SK-N-SH (cell line): ENCODE measurements around the gene NCK1. TPM values are rescaled to one million over a fixed set of nuclear protein-coding genes. Genes with fewer than 3 reads are reported as not detected.

Source experiments
- CTCF ChIA-PET: fragments of 300-600, 350-600 bp; formaldehyde crosslinking; extraction: SDS; loops from one replicate; lab custom pipeline; 2021; lab: Yijun Ruan, JAX
- POLR2A ChIA-PET: fragments of 350-600 bp; sonication (Branson Sonifier 250); formaldehyde crosslinking; extraction: SDS; loops from one replicate; lab custom pipeline; 2020; ENCODE audit warnings: antibody characterized with exemption, inconsistent platforms; lab: Yijun Ruan, JAX
- DNase-seq: peaks from one replicate; pipeline ENCODE4 v3.0.0; 2012
- H2AFZ ChIP-seq: fragments of 200-600 bp; sonication (generic); 2 replicates; pipeline ENCODE4 v1.8.1; 2016; ENCODE audit warnings: antibody characterized with exemption, mild to moderate bottlenecking, low read depth
- H3F3A ChIP-seq: fragments of 200-600 bp; sonication (generic); replicated peaks from 2 replicates; pipeline ENCODE3; 2016; ENCODE audit warnings: antibody characterized with exemption, mild to moderate bottlenecking; ENCODE audit not compliant: insufficient read depth
- H3K27ac ChIP-seq, 2 experiments: fragments of 200-500 bp in 1 of 2; fragments of 200-600 bp in 1 of 2; sonication (Bioruptor generic) in 1 of 2; sonication (generic), shearing (Covaris generic) in 1 of 2; 2 replicates each; pipeline versions ENCODE4 v1.5.1 to v1.6.1; 2014 to 2016; ENCODE audit warnings: low read depth in 2 of 2, inconsistent platforms in 1 of 2, low read length in 1 of 2, mild to moderate bottlenecking in 1 of 2, mixed read lengths in 1 of 2
- H3K27me3 ChIP-seq: fragments of 200-600 bp; sonication (generic), shearing (Covaris generic); 2 replicates; pipeline ENCODE4 v1.6.1; 2016; ENCODE audit warnings: mixed run types; ENCODE audit not compliant: insufficient read depth
- H3K36me3 ChIP-seq, 2 experiments: fragments of 200-500 bp in 1 of 2; fragments of 200-600 bp in 1 of 2; sonication (Bioruptor generic) in 1 of 2; sonication (generic) in 1 of 2; replicated peaks in 1 of 2; 2 replicates each; pipeline versions ENCODE3 to v1.5.1; 2014 to 2016; ENCODE audit warnings: low read length in 1 of 2, mild to moderate bottlenecking in 1 of 2; ENCODE audit not compliant: insufficient read depth in 2 of 2, control insufficient read depth in 1 of 2
- H3K4me1 ChIP-seq, 2 experiments: fragments of 200-500 bp in 1 of 2; fragments of 200-600 bp in 1 of 2; sonication (Bioruptor generic) in 1 of 2; sonication (generic), shearing (Covaris generic) in 1 of 2; 2 replicates each; pipeline versions ENCODE4 v1.5.1 to v1.6.1; 2014 to 2016; ENCODE audit warnings: low read depth in 1 of 2, low read length in 1 of 2, mixed run types in 1 of 2; ENCODE audit not compliant: insufficient read depth in 2 of 2, control insufficient read depth in 1 of 2
- H3K4me2 ChIP-seq: fragments of 200-600 bp; sonication (generic), shearing (Covaris generic); 2 replicates; pipeline ENCODE4 v1.6.1; 2017; ENCODE audit warnings: mixed run types
- H3K4me3 ChIP-seq, 2 experiments: fragments of 200-500 bp in 1 of 2; fragments of 200-600 bp in 1 of 2; sonication (Bioruptor generic) in 1 of 2; sonication (generic), shearing (Covaris generic) in 1 of 2; 2 replicates each; pipeline versions ENCODE4 v1.5.1 to v1.8.1; 2014 to 2016; ENCODE audit warnings: low read depth in 2 of 2, inconsistent platforms in 1 of 2, low read length in 1 of 2, mild to moderate bottlenecking in 1 of 2, mixed read lengths in 1 of 2, moderate library complexity in 1 of 2
- H3K79me2 ChIP-seq: fragments of 200-600 bp; sonication (generic); 2 replicates; pipeline ENCODE4 v1.8.1; 2017; ENCODE audit warnings: mild to moderate bottlenecking; ENCODE audit not compliant: insufficient read depth
- H3K9ac ChIP-seq: fragments of 200-600 bp; sonication (generic); 2 replicates; pipeline ENCODE4 v1.6.1; 2017; ENCODE audit warnings: mixed run types
- H3K9me2 ChIP-seq: fragments of 200-600 bp; sonication (generic); 2 replicates; pipeline ENCODE4 v1.6.1; 2017; ENCODE audit warnings: mixed run types
- H3K9me3 ChIP-seq: fragments of 200-600 bp; sonication (generic); 2 replicates; pipeline ENCODE4 v1.6.1; 2017; ENCODE audit warnings: mixed run types, mild to moderate bottlenecking, moderate library complexity
- H4K20me1 ChIP-seq: fragments of 200-600 bp; sonication (generic); 2 replicates; pipeline ENCODE4 v1.6.1; 2017; ENCODE audit warnings: mild to moderate bottlenecking, mixed run types; ENCODE audit not compliant: insufficient read depth
- ELF1 ChIP-seq: IDR thresholded peaks from 2 replicates; pipeline ENCODE4 v1.4.0; 2012
- FOSL2 ChIP-seq: IDR thresholded peaks from 2 replicates; pipeline ENCODE4 v1.4.0; 2012; ENCODE audit warnings: low read depth, mild to moderate bottlenecking, moderate library complexity, borderline replicate concordance
- FOXJ3 ChIP-seq: sonication (generic); formaldehyde crosslinking; IDR thresholded peaks from 2 replicates; pipeline ENCODE4 v1.5.1; 2020; ENCODE audit warnings: mild to moderate bottlenecking, missing genetic modification reagents
- FOXM1 ChIP-seq: IDR thresholded peaks from 2 replicates; pipeline ENCODE4 v1.4.0; 2012; ENCODE audit warnings: low read depth, mild to moderate bottlenecking
- POLR2AphosphoS5 ChIP-seq: IDR thresholded peaks from 2 replicates; pipeline ENCODE4 v1.6.1; 2012; ENCODE audit warnings: low read depth, low read length
- RCOR1 ChIP-seq: fragments of 150-350 bp; IDR thresholded peaks from 2 replicates; pipeline ENCODE4 v1.6.1; 2017; ENCODE audit warnings: antibody characterized with exemption, low read length
- RXRA ChIP-seq: IDR thresholded peaks from 2 replicates; pipeline ENCODE4 v1.4.0; 2012; ENCODE audit warnings: low read depth, mild to moderate bottlenecking, borderline replicate concordance
- SIN3A ChIP-seq: IDR thresholded peaks from 2 replicates; pipeline ENCODE4 v1.6.1; 2012; ENCODE audit warnings: low read depth, mild to moderate bottlenecking, low read length, moderate library complexity, borderline replicate concordance
- USF1 ChIP-seq: IDR thresholded peaks from 2 replicates; pipeline ENCODE4 v1.4.0; 2012; ENCODE audit warnings: low read depth, borderline replicate concordance
- ZBTB33 ChIP-seq: IDR thresholded peaks from 2 replicates; pipeline ENCODE4 v1.4.0; 2012; ENCODE audit warnings: low read depth, borderline replicate concordance
- WGBS: methylation state at CpG from one replicate; pipeline ENCODE4 v1.1.6; 2017; ENCODE audit warnings: low lambda C conversion rate; 5-methylcytosine and 5-hydroxymethylcytosine counted together
- polyA plus RNA-seq, 3 experiments: library from polyadenylated mRNA; depleted of rRNA; stranded (reverse); fragments of >200 nt; gene quantifications; 2 replicates each; pipeline ENCODE4 v1.2.3, GENCODE V29; 2012
- TF ChIP-seq, protein P1 (sequence below): fragments of 150-350 bp; IDR thresholded peaks from 2 replicates; pipeline ENCODE4 v1.6.1; 2016; ENCODE audit warnings: mild to moderate bottlenecking, low read depth, low read length
- TF ChIP-seq, protein P2 (sequence below): IDR thresholded peaks from 2 replicates; pipeline ENCODE4 v1.4.0; 2012; ENCODE audit warnings: low read depth
- TF ChIP-seq, protein P3 (sequence below): fragments of 150-350 bp; IDR thresholded peaks from 2 replicates; pipeline ENCODE4 v1.6.1; 2017; ENCODE audit warnings: antibody characterized with exemption, low read length, low read depth, borderline replicate concordance

The NCK1 gene
- polyA plus RNA-seq, 1 of the 3 experiments (the other 2 are of a cell fraction): 16.2 TPM

DNA sequence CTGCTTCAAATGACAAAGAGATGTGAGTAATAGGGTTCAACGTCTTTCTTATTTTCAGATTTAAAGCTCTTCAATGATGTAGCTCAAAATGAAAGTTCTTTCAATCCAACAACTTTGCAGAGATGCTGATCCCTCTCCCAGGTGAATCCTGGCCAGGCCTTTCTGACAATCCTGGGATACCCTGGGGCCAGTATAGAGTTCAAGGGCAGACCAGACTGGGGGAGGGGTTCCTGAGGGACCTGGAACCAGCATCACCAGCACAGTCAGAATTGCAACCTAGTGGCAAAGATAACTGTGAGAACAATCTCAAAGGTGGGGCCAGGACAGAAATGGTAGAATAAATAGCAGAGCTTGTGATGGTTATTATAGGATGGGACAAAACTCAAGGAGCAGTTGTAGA lies 19.7 kb upstream of the NCK1 start:
- Histone ChIP-seq H3K4me1 (peaks cover 5 to 40% of the 10 kb centered on the region in 2 experiments; a peak in 2 of 4 replicates), H3F3A (peaks cover 19% of the 10 kb centered on the region), H3K9me2 (no peaks in the 10 kb centered on the region), H3K9me3 (no peaks in the 10 kb centered on the region), H3K4me2 (no peak overlapping the region), H3K27ac (no peak overlapping the region), H3K36me3 (peaks cover 4 to 8% of the 10 kb centered on the region in 2 experiments), H3K79me2 (peaks cover 58% of the 10 kb centered on the region), H3K4me3 (no peak overlapping the region), H3K27me3 (no peaks in the 10 kb centered on the region), H4K20me1 (no peaks in the 10 kb centered on the region; the same call in 1 of the 2 replicates), H2AFZ (no peak overlapping the region), H3K9ac (no peak overlapping the region)
- ChIA-PET POLR2A (no interaction called here), CTCF (interaction anchor here (1.7 kb wide), 1 partner anchor 11 kb away, joined by 5 read pairs; no protein-coding TSS in a partner anchor)
- no peak for DNase-seq
- no peak for TF ChIP-seq RXRA
- 93% methylated on average over 1 of the region's 1 CpG for WGBS

DNA sequence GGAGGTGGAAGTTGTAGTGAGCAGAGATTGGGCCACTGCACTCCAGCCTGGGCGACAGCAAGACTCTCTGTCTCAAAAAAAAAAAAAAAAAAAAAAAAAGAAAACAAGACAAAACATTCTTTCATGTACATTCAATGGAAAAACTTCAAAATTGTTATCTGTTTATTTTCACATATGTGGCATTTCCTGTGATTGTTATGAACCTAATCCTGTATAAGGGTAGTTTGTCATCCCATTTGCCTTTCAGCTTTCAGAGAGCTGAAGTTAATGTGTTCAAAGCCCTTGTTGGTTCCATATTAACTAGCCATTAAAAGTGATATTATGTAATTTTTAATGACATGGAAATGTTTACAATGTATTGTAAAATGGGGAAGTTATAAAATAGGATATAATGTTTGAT lies 17.3 kb upstream of the NCK1 start:
- Histone ChIP-seq H3K27me3 (no peaks in the 10 kb centered on the region), H3K4me3 (no peak overlapping the region), H3K36me3 (peaks cover 3 to 8% of the 10 kb centered on the region in 2 experiments), H3K27ac (no peak overlapping the region), H3K9me2 (no peaks in the 10 kb centered on the region), H3K9me3 (no peaks in the 10 kb centered on the region), H2AFZ (no peak overlapping the region), H3K79me2 (peaks cover 70% of the 10 kb centered on the region), H3K4me2 (no peak overlapping the region), H3F3A (peaks cover 8% of the 10 kb centered on the region), H3K9ac (no peak overlapping the region), H4K20me1 (no peaks in the 10 kb centered on the region), H3K4me1 (peaks cover 0 to 18% of the 10 kb centered on the region in 2 experiments; a peak in 1 of 4 replicates)
- no peak for DNase-seq
- ChIA-PET POLR2A (no interaction called here), CTCF (interaction anchor here (0.7 to 1.0 kb wide), 4 partner anchors 8 to 594 kb away, joined by 3 to 5 read pairs (median 4); no protein-coding TSS in a partner anchor)
- TF ChIP-seq ELF1: no peak
- no peak for TF ChIP-seq RCOR1
- TF ChIP-seq, protein P1, sequence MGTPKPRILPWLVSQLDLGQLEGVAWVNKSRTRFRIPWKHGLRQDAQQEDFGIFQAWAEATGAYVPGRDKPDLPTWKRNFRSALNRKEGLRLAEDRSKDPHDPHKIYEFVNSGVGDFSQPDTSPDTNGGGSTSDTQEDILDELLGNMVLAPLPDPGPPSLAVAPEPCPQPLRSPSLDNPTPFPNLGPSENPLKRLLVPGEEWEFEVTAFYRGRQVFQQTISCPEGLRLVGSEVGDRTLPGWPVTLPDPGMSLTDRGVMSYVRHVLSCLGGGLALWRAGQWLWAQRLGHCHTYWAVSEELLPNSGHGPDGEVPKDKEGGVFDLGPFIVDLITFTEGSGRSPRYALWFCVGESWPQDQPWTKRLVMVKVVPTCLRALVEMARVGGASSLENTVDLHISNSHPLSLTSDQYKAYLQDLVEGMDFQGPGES: no peak
- no peak for TF ChIP-seq USF1
- no peak for TF ChIP-seq SIN3A
- TF ChIP-seq, protein P2, sequence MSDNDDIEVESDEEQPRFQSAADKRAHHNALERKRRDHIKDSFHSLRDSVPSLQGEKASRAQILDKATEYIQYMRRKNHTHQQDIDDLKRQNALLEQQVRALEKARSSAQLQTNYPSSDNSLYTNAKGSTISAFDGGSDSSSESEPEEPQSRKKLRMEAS: no peak
- no peak for TF ChIP-seq POLR2AphosphoS5
- TF ChIP-seq ZBTB33: no peak
- no peak for TF ChIP-seq FOXM1
- no peak for TF ChIP-seq FOSL2
- TF ChIP-seq FOXJ3 (CRISPR knock-in tag): no peak
- TF ChIP-seq, protein P3, sequence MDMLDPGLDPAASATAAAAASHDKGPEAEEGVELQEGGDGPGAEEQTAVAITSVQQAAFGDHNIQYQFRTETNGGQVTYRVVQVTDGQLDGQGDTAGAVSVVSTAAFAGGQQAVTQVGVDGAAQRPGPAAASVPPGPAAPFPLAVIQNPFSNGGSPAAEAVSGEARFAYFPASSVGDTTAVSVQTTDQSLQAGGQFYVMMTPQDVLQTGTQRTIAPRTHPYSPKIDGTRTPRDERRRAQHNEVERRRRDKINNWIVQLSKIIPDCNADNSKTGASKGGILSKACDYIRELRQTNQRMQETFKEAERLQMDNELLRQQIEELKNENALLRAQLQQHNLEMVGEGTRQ: no peak
- 100% methylated on average over 1 of the region's 1 CpG for WGBS
